ENCODE results near the gene SYNPO. TPM values are rescaled to one million over a fixed set of nuclear protein-coding genes. Genes with fewer than 3 reads are reported as not detected.

Gene SYNPO
- total RNA-seq, 4 donors from 2014 or later, result 15.5 to 89.4 (median 41.8) TPM

GRCh38 chr5:150670948-150671310 is 30.5 kb downstream of the SYNPO start:
- no peak overlapping the region for H3K4me3 ChIP-seq
- no peak overlapping the region for H3K27ac ChIP-seq
- in situ Hi-C loops (cut with MboI; ENCODE audit: low pct_ligation_motif_present in 1 of 4, low pct_unique_long_range_greater_than_20kb in 1 of 4, low sequenced_read_pairs in 3 of 4) (loop anchor here (25.0 kb wide), 2 partner anchors 109 to 209 kb away; no protein-coding TSS in a partner anchor), intact Hi-C loops (cut with DNase I; ENCODE audit: low total_unique reads) (loop anchor here (5.0 kb wide), 1 partner anchor 94 kb away; no protein-coding TSS in a partner anchor)
- WGBS, 2 donors (ENCODE audit: low coverage in 1 of 2), result 52 to 60% methylated on average over 1 to 2 of the region's 2 CpGs
- peaks cover 36% of the 10 kb centered on the region for H3K27me3 ChIP-seq
- TF ChIP-seq POLR2A (IDR thresholded peaks at IDR 0.05), result no peak
- no peak for TF ChIP-seq POLR2AphosphoS5 (IDR thresholded peaks at IDR 0.05)
- TF ChIP-seq EP300 (IDR thresholded peaks at IDR 0.05; ENCODE audit: low read depth), result no peak
- TF ChIP-seq CTCF (IDR thresholded peaks at IDR 0.05), result no peak
- H3K36me3 ChIP-seq, result no peaks in the 10 kb centered on the region
- no peaks in the 10 kb centered on the region for H3K9me3 ChIP-seq
- DNase-seq, result no peak
- peaks cover 6 to 20% (median 15%) of the 10 kb centered on the region in 4 donors for H3K4me1 ChIP-seq

GRCh38 chr5:150671509-150672236 is 31.2 kb downstream of the SYNPO start:
- H3K9me3 ChIP-seq, result no peaks in the 10 kb centered on the region
- peaks cover 6 to 20% (median 15%) of the 10 kb centered on the region in 4 donors for H3K4me1 ChIP-seq
- H3K27ac ChIP-seq, result peak overlapping the region in 1 of 4 donors; percentile 4
- WGBS, 2 donors (ENCODE audit: low coverage in 1 of 2), result 12% methylated on average over 42 of the region's 51 CpGs; no CpG with 5 or more reads in 1 of the 2 donors
- no peaks in the 10 kb centered on the region for H3K36me3 ChIP-seq
- TF ChIP-seq POLR2AphosphoS5 (IDR thresholded peaks at IDR 0.05) (no peak), POLR2A (IDR thresholded peaks at IDR 0.05) (no peak), CTCF (IDR thresholded peaks at IDR 0.05) (no peak), EP300 (IDR thresholded peaks at IDR 0.05; ENCODE audit: low read depth) (no peak)
- in situ Hi-C loops (cut with MboI; ENCODE audit: low pct_ligation_motif_present in 1 of 4, low pct_unique_long_range_greater_than_20kb in 1 of 4, low sequenced_read_pairs in 3 of 4) (loop anchor here (25.0 kb wide), 2 partner anchors 109 to 209 kb away; no protein-coding TSS in a partner anchor), intact Hi-C loops (cut with DNase I; ENCODE audit: low total_unique reads) (loop anchor here (5.0 kb wide), 1 partner anchor 94 kb away; no protein-coding TSS in a partner anchor)
- peak overlapping the region; percentile 27 to 48 (median 33) for H3K4me3 ChIP-seq
- DNase-seq, result no peak
- peaks cover 36% of the 10 kb centered on the region for H3K27me3 ChIP-seq

GRCh38 chr5:150672237-150672883 is 31.9 kb downstream of the SYNPO start:
- H3K36me3 ChIP-seq, result no peaks in the 10 kb centered on the region
- WGBS, 2 donors (ENCODE audit: low coverage in 1 of 2), result 0 to 3% methylated on average over 1 to 38 of the region's 38 CpGs
- in situ Hi-C loops (cut with MboI; ENCODE audit: low pct_ligation_motif_present in 1 of 4, low pct_unique_long_range_greater_than_20kb in 1 of 4, low sequenced_read_pairs in 3 of 4), result loop anchor here (25.0 kb wide), 2 partner anchors 110 to 210 kb away; no protein-coding TSS in a partner anchor
- intact Hi-C loops (cut with DNase I; ENCODE audit: low total_unique reads), result loop anchor here (5.0 kb wide), 1 partner anchor 95 kb away; no protein-coding TSS in a partner anchor
- no peaks in the 10 kb centered on the region for H3K9me3 ChIP-seq
- H3K4me1 ChIP-seq, result peaks cover 6 to 20% (median 15%) of the 10 kb centered on the region in 4 donors
- peak overlapping the region in 1 of 4 donors; percentile 4 for H3K27ac ChIP-seq
- no peak for DNase-seq
- peak overlapping the region; percentile 27 to 48 (median 33) for H3K4me3 ChIP-seq
- TF ChIP-seq EP300 (IDR thresholded peaks at IDR 0.05; ENCODE audit: low read depth) (no peak), POLR2AphosphoS5 (IDR thresholded peaks at IDR 0.05) (no peak), POLR2A (IDR thresholded peaks at IDR 0.05) (no peak), CTCF (IDR thresholded peaks at IDR 0.05) (no peak)
- H3K27me3 ChIP-seq, result peaks cover 30% of the 10 kb centered on the region

- WGBS, 2 donors (ENCODE audit: low coverage in 1 of 2), result 63 to 72% methylated on average over 3 to 7 of the region's 7 CpGs
- in situ Hi-C loops (cut with MboI; ENCODE audit: low pct_ligation_motif_present in 1 of 4, low pct_unique_long_range_greater_than_20kb in 1 of 4, low sequenced_read_pairs in 3 of 4), result loop anchor here (25.0 kb wide), 2 partner anchors 111 to 211 kb away; no protein-coding TSS in a partner anchor
- H3K27ac ChIP-seq, result no peak overlapping the region
Observed at GRCh38 chr5:150672884-150673275, 32.4 kb downstream of the SYNPO start.

More at GRCh38 chr5:150672884-150673275, 32.4 kb downstream of the SYNPO start:
- TF ChIP-seq EP300 (IDR thresholded peaks at IDR 0.05; ENCODE audit: low read depth) (no peak), POLR2A (IDR thresholded peaks at IDR 0.05) (no peak), POLR2AphosphoS5 (IDR thresholded peaks at IDR 0.05) (no peak), CTCF (IDR thresholded peaks at IDR 0.05) (no peak)
- no peak for DNase-seq
- intact Hi-C loops (cut with DNase I; ENCODE audit: low total_unique reads), result loop anchor here (5.0 kb wide), 1 partner anchor 96 kb away; no protein-coding TSS in a partner anchor
- peaks cover 6 to 20% (median 15%) of the 10 kb centered on the region in 4 donors for H3K4me1 ChIP-seq
- peaks cover 29% of the 10 kb centered on the region for H3K27me3 ChIP-seq
- H3K9me3 ChIP-seq, result no peaks in the 10 kb centered on the region
- peak overlapping the region in 2 of 4 donors; percentile 36 to 48 for H3K4me3 ChIP-seq
- H3K36me3 ChIP-seq, result no peaks in the 10 kb centered on the region

Data from transverse colon (tissue), 4 donors.